A673 (cell line): ENCODE data around the gene PCYT1A. TPM values are rescaled to one million over a fixed set of nuclear protein-coding genes. Genes with fewer than 3 reads are reported as not detected.

Experiments
- BruUV-seq: library from RNA; stranded (reverse); fragments of 400-500 nt; replicated peaks from 2 replicates; lab custom pipeline; 2021; lab: Mats Ljungman, UMichigan
- CTCF ChIA-PET: fragments of 300-600 bp; sonication (Branson Sonifier 250); formaldehyde crosslinking; loops from one replicate; lab custom pipeline; 2022; ENCODE audit warnings: antibody characterized with exemption; lab: Charles Lee
- POLR2A ChIA-PET: fragments of 300-600 bp; sonication (Branson Sonifier 250); formaldehyde crosslinking; loops from one replicate; lab custom pipeline; 2022; ENCODE audit warnings: antibody characterized with exemption; ENCODE audit not compliant: low non-redundant PET; lab: Charles Lee
- DNase-seq: peaks from one replicate; pipeline ENCODE4 v3.0.0-alpha.2; 2015; ENCODE audit warnings: low spot score
- H3K27ac ChIP-seq: fragments of 200-600 bp; sonication (generic); 2 replicates; pipeline ENCODE4 v1.5.1; 2016; ENCODE audit warnings: mixed run types, low read depth, mild to moderate bottlenecking, mixed read lengths, antibody characterized with exemption, low read length; ENCODE audit not compliant: poor library complexity, severe bottlenecking
- H3K27me3 ChIP-seq: fragments of 200-600 bp; sonication (generic); replicated peaks from 2 replicates; pipeline ENCODE4 v1.6.1; 2017; ENCODE audit warnings: mixed run types, low read depth, mild to moderate bottlenecking, mixed read lengths, antibody characterized with exemption, low read length; ENCODE audit not compliant: insufficient read depth, poor library complexity
- H3K36me3 ChIP-seq: fragments of 200-600 bp; sonication (generic); 2 replicates; pipeline ENCODE4 v1.6.1; 2016; ENCODE audit warnings: mixed run types, mild to moderate bottlenecking, mixed read lengths, antibody characterized with exemption, low read length; ENCODE audit not compliant: insufficient read depth, poor library complexity, severe bottlenecking
- H3K4me1 ChIP-seq: fragments of 200-600 bp; sonication (generic); 2 replicates; pipeline ENCODE4 v1.6.1; 2017; ENCODE audit warnings: mixed run types, mild to moderate bottlenecking, mixed read lengths, antibody characterized with exemption, low read length; ENCODE audit not compliant: insufficient read depth, poor library complexity, severe bottlenecking
- H3K4me3 ChIP-seq: fragments of 200-600 bp; sonication (generic); 2 replicates; pipeline ENCODE4 v1.5.1; 2016; ENCODE audit warnings: low read depth, mixed run types, mild to moderate bottlenecking, mixed read lengths, low read length; ENCODE audit not compliant: poor library complexity, severe bottlenecking
- H3K9me3 ChIP-seq: fragments of 200-600 bp; sonication (generic); 2 replicates; pipeline ENCODE4 v1.6.1; 2016; ENCODE audit warnings: mixed run types, low read depth, mild to moderate bottlenecking, mixed read lengths, antibody characterized with exemption, low read length; ENCODE audit not compliant: poor library complexity, severe bottlenecking
- EZH2 ChIP-seq: fragments of 200-600 bp; sonication (generic); IDR thresholded peaks from 2 replicates; pipeline ENCODE4 v1.6.1; 2017; ENCODE audit warnings: borderline replicate concordance, low read depth, mild to moderate bottlenecking, mixed read lengths, antibody characterized with exemption, low read length; ENCODE audit not compliant: poor library complexity, severe bottlenecking
- intact Hi-C: fragments of 100-400 bp; cut with micrococcal nuclease; formaldehyde crosslinking; loops from one replicate; pipeline ENCODE4 v1.10.0; 2022; ENCODE audit not compliant: unreplicated experiment
- total RNA-seq: library from RNA; stranded (reverse); gene quantifications from 2 replicates; pipeline ENCODE4 v1.2.3, GENCODE V29; 2021
- TF ChIP-seq, protein P1 (sequence below): fragments of 300-800, 200-600 bp; sonication (generic); conservative IDR thresholded peaks from 2 replicates; pipeline ENCODE4 v1.5.1; 2017; ENCODE audit warnings: low read depth, mild to moderate bottlenecking, antibody characterized with exemption, low read length, moderate library complexity, mixed read lengths

Gene PCYT1A
- total RNA-seq, 1 experiment from 2014 or later, result 62.3 TPM

DNA sequence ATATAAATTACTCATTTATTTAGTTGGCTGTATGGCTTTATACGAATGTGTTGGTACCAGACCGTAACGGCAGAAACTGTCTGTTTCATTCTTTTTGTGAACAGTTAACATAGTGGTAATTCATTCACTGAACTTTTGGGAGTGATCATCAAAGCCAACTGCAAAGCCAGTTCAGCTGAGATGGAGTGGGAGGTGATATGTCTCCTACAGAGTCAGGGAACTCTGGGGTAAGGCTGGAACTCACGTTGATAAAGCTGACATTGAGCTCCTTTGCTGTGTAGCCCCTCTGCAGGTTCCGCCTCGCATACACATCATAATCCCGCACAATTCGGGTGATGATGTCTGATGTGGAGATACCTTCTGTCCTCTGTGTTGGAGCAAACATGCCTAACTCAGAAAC, 45.8 kb downstream of the PCYT1A start:
- H3K4me3 ChIP-seq, result no peak overlapping the region
- no peaks in the 10 kb centered on the region for H3K9me3 ChIP-seq
- POLR2A ChIA-PET, result no interaction called here
- no TSS peak for BruUV-seq
- H3K36me3 ChIP-seq, result peaks cover 19% of the 10 kb centered on the region
- CTCF ChIA-PET, result no interaction called here
- H3K27me3 ChIP-seq, result no peaks in the 10 kb centered on the region
- no peaks in the 10 kb centered on the region for H3K4me1 ChIP-seq
- no peak for DNase-seq
- H3K27ac ChIP-seq, result no peak overlapping the region
- intact Hi-C loops, result no loop called here
- TF ChIP-seq, protein P1, sequence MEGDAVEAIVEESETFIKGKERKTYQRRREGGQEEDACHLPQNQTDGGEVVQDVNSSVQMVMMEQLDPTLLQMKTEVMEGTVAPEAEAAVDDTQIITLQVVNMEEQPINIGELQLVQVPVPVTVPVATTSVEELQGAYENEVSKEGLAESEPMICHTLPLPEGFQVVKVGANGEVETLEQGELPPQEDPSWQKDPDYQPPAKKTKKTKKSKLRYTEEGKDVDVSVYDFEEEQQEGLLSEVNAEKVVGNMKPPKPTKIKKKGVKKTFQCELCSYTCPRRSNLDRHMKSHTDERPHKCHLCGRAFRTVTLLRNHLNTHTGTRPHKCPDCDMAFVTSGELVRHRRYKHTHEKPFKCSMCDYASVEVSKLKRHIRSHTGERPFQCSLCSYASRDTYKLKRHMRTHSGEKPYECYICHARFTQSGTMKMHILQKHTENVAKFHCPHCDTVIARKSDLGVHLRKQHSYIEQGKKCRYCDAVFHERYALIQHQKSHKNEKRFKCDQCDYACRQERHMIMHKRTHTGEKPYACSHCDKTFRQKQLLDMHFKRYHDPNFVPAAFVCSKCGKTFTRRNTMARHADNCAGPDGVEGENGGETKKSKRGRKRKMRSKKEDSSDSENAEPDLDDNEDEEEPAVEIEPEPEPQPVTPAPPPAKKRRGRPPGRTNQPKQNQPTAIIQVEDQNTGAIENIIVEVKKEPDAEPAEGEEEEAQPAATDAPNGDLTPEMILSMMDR, result no peak

DNA sequence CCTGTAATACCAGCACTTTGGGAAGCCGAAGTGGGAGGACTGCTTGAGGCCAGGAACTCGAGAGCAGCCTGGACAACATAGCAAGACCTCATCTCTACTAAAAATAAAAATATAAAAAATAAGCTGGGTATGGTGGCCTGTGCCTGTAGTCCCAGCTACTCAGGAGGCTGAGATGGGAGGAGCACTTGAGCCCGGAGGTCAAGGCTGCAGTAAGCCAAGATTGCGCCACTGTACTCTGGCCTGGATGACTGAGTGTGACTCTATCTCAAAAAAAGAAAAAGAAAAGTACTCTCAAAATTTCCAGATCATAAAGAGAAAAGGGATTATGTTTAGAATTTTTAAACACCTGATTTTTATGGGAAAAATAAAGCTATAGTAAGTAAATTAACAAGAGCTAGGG, 47.1 kb downstream of the PCYT1A start:
- TF ChIP-seq, protein P1, result no peak
- TF ChIP-seq EZH2, result no peak
- Histone ChIP-seq H3K36me3 (peaks cover 19% of the 10 kb centered on the region), H3K27ac (no peak overlapping the region), H3K4me3 (no peak overlapping the region), H3K4me1 (no peaks in the 10 kb centered on the region), H3K27me3 (no peaks in the 10 kb centered on the region), H3K9me3 (no peaks in the 10 kb centered on the region)
- no peak for DNase-seq
- no TSS peak for BruUV-seq
- intact Hi-C loops, result no loop called here
- ChIA-PET CTCF (no interaction called here), POLR2A (no interaction called here)

DNA sequence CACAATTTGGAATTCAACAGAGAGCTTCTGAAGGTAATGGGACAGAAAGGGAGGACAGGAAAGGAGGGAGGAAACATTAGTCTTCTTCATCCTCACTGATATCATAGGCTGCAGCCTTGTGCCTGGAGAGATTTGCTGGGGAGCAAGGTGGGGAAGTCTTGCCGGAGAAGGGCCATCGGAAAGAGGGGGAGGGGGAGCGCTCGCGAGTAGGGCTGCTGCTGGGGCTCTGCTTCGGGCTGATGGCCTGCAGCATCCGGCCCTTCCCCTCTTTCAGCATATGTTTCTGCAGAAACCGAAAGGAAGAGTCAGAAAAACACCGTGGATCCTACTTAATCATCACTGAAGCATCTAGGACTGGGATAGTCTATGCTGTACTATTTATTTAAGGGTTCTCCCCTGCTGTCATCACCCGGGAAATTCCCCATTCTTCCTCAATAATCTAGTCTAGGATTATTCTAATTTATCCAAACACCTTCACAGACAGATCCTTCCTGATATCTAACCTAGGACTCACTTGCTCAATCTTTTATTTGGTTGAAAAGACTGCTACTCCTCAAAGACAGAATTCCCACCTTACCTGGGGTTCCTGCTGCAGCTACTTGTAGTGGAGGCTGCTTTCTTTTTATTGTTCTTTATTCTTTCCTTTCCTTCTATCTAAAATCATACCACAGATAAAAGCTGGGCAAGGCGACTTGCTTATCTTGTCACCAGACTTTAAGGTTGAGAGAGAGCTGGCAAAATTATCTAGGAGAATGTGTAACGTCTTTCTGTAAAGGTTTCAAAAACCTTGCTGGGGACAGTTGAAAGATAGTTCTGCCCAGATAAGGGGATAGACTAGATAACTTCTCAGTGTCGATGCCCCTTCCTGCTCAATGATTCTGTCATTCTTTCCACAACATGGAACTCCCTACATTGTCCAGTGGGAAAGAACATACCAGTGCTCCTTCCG, 48.6 kb downstream of the PCYT1A start:
- POLR2A ChIA-PET, result no interaction called here
- H3K4me3 ChIP-seq, result no peak overlapping the region
- TF ChIP-seq EZH2, result no peak
- TF ChIP-seq, protein P1, result no peak
- CTCF ChIA-PET, result no interaction called here
- H3K27me3 ChIP-seq, result no peaks in the 10 kb centered on the region
- no peak for DNase-seq
- no peak overlapping the region for H3K27ac ChIP-seq
- BruUV-seq, result no TSS peak
- intact Hi-C loops, result no loop called here
- peaks cover 23% of the 10 kb centered on the region for H3K36me3 ChIP-seq
- H3K4me1 ChIP-seq, result no peaks in the 10 kb centered on the region
- H3K9me3 ChIP-seq, result no peaks in the 10 kb centered on the region
